GM03348 (cell line): ENCODE data around the gene C1orf226.
"Not testable (repeated sequence)": the region's sequence is repeated elsewhere in the genome, so short reads cannot be mapped to it uniquely, and the experiment has no call there.

Experiments used
- DNase-seq: peaks from one replicate; pipeline ENCODE4 v3.0.0; 2012; ENCODE audit warnings: low spot score

C1orf226 gene

GRCh38 chr1:162407539-162407938 lies 26.0 kb downstream of the C1orf226 start:
- DNase-seq = no peak

- DNase-seq = no peak
Measured at GRCh38 chr1:162412002-162412401, 30.5 kb downstream of the C1orf226 start, which contains the start of gene SH2D1B. Gene SH2D1B (minus strand): TSS chr1:162412136. CDS start chr1:162412016, 120 bp downstream.

GRCh38 chr1:162416215-162416614 lies 34.7 kb downstream of the C1orf226 start:
- DNase-seq = no peak

DNA sequence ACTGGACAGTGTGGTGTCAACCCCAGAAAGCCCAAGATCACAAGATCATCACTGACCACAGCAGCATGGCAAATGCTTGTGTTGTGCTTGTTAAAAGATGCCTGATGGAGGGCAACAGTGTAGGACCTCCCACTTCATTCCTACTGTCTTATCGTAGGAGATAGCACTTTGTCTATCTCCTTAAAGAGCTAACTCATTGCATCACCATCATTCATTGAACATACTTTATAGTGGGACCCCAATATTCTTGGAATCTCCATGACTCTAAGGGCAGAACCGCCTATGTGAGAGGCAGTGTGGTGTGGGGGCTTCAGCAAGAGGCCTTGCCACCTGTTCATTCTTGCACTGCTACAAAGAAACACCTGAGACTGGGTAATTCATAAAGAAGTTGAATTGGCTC lies 35.4 kb downstream of the C1orf226 start:
- DNase-seq = no peak

GRCh38 chr1:162417650-162418049 lies 36.1 kb downstream of the C1orf226 start:
- DNase-seq = no peak

DNA sequence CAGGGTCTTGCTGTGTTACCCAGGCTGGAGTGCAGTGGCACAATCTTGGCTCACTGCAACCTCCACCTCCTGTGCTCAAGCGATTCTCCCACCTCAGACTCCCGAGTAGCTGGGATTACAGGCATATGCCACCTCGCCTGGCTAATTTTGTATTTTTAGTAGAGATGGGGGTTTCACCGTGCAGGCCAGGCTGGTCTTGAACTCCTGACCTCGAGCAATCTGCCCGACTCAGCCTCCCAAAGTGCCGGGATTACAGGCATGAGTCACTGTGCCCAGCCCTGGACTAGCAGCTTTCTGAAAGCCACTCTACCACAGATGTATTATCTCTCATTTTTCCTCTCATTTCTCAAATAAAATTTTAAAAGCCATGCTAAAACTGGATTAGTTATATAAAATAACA lies 37.1 kb downstream of the C1orf226 start:
- not testable (repeated sequence) for DNase-seq

DNA sequence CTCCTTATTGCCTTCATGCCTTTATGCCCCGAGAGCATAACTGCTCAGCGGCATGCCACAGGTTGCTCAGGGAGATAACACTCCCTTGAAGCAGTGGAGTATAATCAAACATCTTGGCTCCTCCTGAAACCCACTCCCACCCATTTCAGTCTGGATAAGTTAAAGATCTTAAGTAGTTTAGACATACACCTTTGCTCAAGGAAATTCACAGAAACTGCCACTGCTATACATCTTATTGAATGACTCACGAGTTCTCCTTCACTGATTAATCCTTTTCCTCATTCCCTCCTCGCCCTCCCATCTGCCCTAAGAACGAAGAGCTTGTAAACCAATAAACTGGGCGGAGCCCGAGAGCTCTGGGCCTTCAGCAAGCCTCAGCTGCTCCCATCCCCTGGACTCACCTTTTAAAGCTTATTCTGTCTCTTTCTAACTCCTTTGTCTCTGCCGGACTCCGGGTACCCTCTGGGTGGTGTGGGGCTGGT lies 38.0 kb downstream of the C1orf226 start:
- not testable (repeated sequence) for DNase-seq

DNA sequence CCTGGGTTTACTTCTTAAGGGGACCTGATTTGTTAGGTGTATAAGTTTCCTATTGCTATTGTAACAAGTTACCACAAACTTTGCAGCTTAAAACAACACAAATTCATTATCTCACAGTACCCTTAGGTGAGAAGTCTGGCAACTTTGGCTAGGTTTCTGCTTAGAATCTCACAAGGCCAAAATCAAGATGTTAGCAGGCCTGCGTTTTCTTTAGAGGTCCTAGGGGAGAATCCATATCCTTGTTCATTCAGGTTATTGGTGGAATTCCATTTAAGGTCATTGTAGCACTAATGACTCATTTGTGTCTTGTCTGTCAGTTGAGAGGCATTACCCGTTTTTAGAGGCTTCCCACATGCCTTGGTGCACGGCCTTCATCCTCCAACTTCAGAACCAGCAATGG lies 38.6 kb downstream of the C1orf226 start:
- no peak for DNase-seq

- DNase-seq = no peak
Measured at GRCh38 chr1:162421258-162422164, 40.0 kb downstream of the C1orf226 start.

DNA sequence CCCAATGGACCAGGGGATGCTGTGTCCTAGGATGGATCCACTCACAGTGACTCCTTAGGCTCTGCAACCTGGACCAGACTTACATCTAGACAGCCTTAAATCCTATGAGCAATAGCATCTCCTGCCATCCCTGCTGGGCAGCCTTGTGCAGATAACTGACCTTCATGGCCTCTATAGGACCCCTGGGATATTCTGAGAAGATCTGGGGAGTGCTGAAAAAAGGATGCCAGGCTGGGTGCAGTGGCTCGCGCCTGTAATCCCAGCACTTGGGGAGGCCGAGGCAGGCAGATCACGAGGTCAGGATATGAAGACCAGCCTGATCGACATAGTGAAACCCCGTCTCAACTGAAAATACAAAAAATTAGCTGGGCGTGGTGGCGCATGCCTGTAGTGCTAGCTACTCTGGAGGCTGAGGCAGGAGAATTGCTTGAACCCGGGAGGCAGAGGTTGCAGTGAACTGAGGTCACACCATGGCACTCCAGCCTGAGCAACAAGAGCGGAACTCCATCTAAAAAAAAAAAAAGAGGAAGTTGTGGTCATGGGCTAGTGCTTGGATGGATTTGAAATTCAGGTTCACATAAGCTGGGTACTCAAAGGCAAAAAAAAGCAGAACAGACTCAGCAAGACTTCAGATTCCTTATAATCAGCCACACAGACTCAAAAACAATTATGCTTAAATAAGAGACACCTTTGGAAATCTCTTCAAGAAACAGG lies 41.3 kb downstream of the C1orf226 start:
- no peak for DNase-seq

DNA sequence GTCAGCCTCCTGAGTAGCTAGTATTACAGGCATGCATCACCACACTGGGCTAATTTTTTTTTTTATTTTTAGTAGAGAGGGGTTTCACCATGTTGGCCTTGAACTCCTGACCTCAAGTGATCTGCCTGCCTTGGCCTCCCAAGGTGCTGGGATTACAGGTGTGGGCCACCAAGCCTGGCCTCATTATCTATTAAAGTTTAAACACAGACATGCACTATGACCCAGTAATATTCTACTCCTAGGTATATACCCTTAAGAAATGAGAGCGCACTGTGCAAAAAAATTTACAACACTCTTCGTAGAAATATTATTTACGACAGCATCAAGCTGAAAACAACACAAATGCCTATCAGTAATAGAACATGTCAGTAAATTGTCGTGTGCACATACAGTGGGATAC lies 49.1 kb downstream of the C1orf226 start:
- no peak for DNase-seq

- DNase-seq = not testable (repeated sequence)
Measured at GRCh38 chr1:162432977-162433713, 51.6 kb downstream of the C1orf226 start.
